ENCODE measurements around the gene PCDHB14.
"Not testable (repeated sequence)": the region's sequence is repeated elsewhere in the genome, so short reads cannot be mapped to it uniquely, and the experiment has no call there.

PCDHB14 gene

DNA sequence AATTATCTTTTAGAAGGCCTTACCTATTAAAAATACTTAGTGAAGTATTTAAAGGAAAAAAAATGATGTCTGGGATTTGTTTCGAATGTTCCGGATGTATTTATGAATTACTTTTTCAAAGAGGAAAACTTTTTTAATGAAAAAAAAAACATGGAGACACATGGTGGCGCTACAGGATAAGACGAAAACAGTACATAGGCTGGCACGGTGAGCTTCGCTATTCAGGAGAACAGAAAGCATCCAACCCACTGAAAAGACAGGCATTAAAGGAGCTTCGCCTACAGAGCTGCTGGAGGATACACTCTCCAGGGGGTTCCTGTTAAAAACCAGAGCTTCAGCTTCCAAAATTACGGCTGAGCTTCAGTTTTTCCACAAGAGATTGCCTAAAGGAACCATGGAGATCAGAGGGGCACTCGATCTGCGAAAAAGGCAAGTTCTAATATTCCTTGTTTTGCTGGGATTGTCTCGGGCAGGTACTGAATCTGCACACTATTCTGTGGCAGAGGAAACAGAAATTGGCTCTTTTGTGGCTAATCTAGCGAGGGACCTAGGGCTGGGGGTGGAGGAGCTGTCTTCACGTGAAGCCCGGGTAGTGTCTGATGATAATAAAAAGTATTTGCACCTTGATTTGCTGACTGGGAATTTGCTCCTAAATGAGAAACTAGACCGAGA is at the start of gene PCDHB14:
TSS of gene PCDHB14 (plus strand) at position 232 of the 672 bp plus-strand sequence. CDS start at position 395, 163 bp downstream.
- in situ Hi-C loops (cut with MboI; ENCODE audit: low sequenced_read_pairs): no loop called here

- in situ Hi-C loops (cut with MboI; ENCODE audit: low sequenced_read_pairs): loop anchor here (25.0 kb wide), 1 partner anchor 388 kb away; no protein-coding TSS in a partner anchor
Observed at GRCh38 chr5:141174291-141175104, 48.6 kb upstream of the PCDHB14 start.

DNA sequence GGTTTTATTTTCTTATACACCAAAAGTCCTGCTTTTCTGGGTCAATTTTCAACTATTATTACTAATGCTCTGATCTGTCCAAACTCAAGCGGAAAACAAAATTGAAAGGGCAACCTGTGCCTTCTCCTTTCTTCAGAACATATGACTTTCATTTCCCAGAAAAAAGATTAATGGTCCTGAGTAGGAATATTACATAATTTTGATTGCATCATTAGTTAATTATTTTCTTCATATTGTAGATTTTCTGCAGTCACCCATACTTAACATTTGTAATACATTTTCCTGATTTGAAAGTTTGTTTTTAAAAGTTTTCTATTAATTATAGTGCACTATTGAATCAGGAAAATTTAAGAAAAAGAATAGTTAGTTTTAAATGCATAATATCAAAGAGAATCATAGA is 47.2 kb upstream of the PCDHB14 start:
- in situ Hi-C loops (cut with MboI; ENCODE audit: low sequenced_read_pairs): loop anchor here (25.0 kb wide), 1 partner anchor 386 kb away; no protein-coding TSS in a partner anchor

- in situ Hi-C loops (cut with MboI; ENCODE audit: low sequenced_read_pairs): loop anchor here (25.0 kb wide), 1 partner anchor 385 kb away; no protein-coding TSS in a partner anchor
Observed at GRCh38 chr5:141177577-141178191, 45.5 kb upstream of the PCDHB14 start, which contains the start of gene PCDHB8. Gene PCDHB8 (plus strand): TSS chr5:141177790. CDS start chr5:141178035, 245 bp downstream.

DNA sequence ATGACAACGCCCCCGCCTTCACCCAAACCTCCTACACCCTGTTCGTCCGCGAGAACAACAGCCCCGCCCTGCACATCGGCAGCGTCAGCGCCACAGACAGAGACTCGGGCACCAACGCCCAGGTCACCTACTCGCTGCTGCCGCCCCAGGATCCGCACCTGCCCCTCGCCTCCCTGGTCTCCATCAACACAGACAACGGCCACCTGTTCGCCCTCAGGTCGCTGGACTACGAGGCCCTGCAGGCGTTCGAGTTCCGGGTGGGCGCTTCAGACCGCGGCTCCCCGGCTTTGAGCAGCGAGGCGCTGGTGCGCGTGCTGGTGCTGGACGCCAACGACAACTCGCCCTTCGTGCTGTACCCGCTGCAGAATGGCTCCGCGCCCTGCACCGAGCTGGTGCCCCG is 43.8 kb upstream of the PCDHB14 start:
- in situ Hi-C loops (cut with MboI; ENCODE audit: low sequenced_read_pairs): loop anchor here (25.0 kb wide), 1 partner anchor 383 kb away; no protein-coding TSS in a partner anchor

DNA sequence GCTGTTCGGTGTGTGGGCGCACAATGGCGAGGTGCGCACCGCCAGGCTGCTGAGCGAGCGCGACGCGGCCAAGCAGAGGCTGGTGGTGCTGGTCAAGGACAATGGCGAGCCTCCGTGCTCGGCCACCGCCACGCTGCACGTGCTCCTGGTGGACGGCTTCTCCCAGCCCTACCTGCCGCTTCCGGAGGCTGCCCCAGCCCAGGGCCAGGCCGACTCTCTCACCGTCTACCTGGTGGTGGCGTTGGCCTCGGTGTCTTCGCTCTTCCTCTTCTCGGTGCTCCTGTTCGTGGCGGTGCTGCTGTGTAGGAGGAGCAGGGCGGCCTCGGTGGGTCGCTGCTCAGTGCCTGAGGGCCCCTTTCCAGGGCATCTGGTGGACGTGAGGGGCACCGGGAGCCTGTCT is 43.3 kb upstream of the PCDHB14 start:
- in situ Hi-C loops (cut with MboI; ENCODE audit: low sequenced_read_pairs): loop anchor here (25.0 kb wide), 1 partner anchor 382 kb away; no protein-coding TSS in a partner anchor

- in situ Hi-C loops (cut with MboI; ENCODE audit: low sequenced_read_pairs): loop anchor here (25.0 kb wide), 1 partner anchor 382 kb away; no protein-coding TSS in a partner anchor
Observed at GRCh38 chr5:141180313-141180712, 42.8 kb upstream of the PCDHB14 start.

DNA sequence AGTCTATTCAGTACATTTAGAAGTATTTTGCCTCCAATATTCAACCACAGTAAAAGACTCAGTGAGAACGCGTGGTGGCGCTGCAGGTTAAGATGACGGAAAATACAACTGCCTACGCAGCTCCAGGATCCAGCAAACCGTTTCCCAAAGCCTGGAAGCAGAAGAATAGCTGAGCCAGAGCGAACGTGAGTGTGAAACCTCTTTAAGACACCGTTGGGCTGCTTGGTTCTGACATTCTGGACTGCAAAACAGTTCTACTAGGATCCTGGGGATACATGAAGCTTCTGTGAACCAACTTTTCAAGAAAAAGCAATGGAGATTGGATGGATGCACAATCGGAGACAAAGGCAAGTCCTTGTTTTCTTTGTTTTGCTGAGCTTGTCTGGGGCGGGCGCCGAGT is 40.9 kb upstream of the PCDHB14 start, which contains the start of gene PCDHB16:
TSS of gene PCDHB16 (plus strand) at position 140 of the 400 bp plus-strand sequence. CDS start at position 313, 173 bp downstream.
- in situ Hi-C loops (cut with MboI; ENCODE audit: low sequenced_read_pairs): loop anchor here (25.0 kb wide), 1 partner anchor 380 kb away; no protein-coding TSS in a partner anchor

DNA sequence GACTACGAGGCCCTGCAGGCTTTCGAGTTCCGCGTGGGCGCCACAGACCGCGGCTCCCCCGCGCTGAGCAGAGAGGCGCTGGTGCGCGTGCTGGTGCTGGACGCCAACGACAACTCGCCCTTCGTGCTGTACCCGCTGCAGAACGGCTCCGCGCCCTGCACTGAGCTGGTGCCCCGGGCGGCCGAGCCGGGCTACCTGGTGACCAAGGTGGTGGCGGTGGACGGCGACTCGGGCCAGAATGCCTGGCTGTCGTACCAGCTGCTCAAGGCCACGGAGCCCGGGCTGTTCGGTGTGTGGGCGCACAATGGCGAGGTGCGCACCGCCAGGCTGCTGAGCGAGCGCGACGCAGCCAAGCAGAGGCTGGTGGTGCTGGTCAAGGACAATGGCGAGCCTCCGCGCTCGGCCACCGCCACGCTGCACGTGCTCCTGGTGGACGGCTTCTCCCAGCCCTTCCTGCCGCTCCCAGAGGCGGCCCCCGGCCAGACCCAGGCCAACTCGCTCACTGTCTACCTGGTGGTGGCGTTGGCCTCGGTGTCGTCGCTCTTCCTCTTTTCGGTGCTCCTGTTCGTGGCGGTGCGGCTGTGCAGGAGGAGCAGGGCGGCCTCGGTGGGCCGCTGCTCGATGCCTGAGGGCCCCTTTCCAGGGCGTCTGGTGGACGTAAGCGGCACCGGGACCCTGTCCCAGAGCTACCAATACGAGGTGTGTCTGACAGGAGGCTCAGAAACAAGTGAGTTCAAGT is 38.9 kb upstream of the PCDHB14 start:
- in situ Hi-C loops (cut with MboI; ENCODE audit: low sequenced_read_pairs): loop anchor here (25.0 kb wide), 1 partner anchor 378 kb away; no protein-coding TSS in a partner anchor

DNA sequence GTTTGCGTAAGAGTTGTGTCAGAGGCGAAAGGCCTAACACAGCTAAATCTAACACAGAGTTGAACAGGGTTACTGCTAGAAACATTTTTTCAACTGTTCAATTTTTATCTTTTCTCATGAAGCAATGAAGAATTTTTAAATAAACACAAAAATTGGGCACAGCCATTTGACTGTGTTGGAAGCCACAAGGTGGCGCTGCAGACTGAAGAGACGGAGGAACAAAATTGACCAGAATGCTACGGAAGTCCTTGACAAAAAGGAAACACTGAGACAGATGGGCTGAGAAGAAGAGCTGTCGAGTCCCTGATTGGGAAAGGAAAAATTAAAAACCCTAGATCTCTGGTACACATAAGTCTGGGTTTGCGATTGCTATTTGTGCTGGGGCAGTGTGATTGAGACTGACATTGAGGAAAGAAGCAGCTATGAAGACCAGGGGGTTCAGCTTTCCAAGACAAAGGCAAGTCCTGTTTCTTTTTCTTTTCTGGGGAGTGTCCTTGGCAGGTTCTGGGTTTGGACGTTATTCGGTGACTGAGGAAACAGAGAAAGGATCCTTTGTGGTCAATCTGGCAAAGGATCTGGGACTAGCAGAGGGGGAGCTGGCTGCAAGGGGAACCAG is 36.1 kb upstream of the PCDHB14 start, which contains the start of gene PCDHB9:
TSS of gene PCDHB9 (plus strand) at position 265 of the 616 bp plus-strand sequence. CDS start at position 423, 158 bp downstream.
- in situ Hi-C loops (cut with MboI; ENCODE audit: low sequenced_read_pairs): loop anchor here (25.0 kb wide), 1 partner anchor 375 kb away; no protein-coding TSS in a partner anchor

DNA sequence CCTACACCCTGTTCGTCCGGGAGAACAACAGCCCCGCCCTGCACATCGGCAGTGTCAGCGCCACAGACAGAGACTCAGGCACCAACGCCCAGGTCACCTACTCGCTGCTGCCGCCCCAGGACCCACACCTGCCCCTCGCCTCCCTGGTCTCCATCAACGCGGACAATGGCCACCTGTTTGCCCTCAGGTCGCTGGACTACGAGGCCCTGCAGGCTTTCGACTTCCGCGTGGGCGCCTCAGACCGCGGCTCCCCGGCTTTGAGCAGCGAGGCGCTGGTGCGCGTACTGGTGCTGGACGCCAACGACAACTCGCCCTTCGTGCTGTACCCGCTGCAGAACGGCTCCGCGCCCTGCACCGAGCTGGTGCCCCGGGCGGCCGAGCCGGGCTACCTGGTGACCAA is 34.5 kb upstream of the PCDHB14 start:
- in situ Hi-C loops (cut with MboI; ENCODE audit: low sequenced_read_pairs): loop anchor here (25.0 kb wide), 1 partner anchor 374 kb away; no protein-coding TSS in a partner anchor

GRCh38 chr5:141189131-141189530 is 34.0 kb upstream of the PCDHB14 start:
- in situ Hi-C loops (cut with MboI; ENCODE audit: low sequenced_read_pairs): loop anchor here (25.0 kb wide), 1 partner anchor 373 kb away; no protein-coding TSS in a partner anchor

DNA sequence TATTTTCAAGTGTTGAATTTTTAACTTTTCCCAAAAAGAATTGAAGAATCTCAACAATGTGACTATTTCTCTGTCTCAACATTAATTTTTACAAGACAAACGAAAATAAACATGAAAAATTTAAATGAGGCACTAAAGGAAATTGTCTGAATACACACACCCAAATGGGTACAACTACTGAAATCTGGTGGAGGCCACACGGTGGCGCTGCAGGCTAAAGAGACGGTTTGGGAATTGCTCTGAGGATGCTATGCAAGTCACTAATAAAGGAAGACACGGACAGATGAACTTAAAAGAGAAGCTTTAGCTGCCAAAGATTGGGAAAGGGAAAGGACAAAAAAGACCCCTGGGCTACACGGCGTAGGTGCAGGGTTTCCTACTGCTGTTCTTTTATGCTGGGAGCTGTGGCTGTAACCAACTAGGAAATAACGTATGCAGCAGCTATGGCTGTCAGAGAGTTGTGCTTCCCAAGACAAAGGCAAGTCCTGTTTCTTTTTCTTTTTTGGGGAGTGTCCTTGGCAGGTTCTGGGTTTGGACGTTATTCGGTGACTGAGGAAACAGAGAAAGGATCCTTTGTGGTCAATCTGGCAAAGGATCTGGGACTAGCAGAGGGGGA is 30.9 kb upstream of the PCDHB14 start, which contains the start of gene PCDHB10:
TSS of gene PCDHB10 (plus strand) at position 244 of the 616 bp plus-strand sequence. CDS start at position 444, 200 bp downstream.
- in situ Hi-C loops (cut with MboI; ENCODE audit: low sequenced_read_pairs): loop anchor here (25.0 kb wide), 1 partner anchor 370 kb away; no protein-coding TSS in a partner anchor

GRCh38 chr5:141194332-141194731 is 28.8 kb upstream of the PCDHB14 start:
- in situ Hi-C loops (cut with MboI; ENCODE audit: low sequenced_read_pairs): loop anchor here (25.0 kb wide), 1 partner anchor 368 kb away; no protein-coding TSS in a partner anchor

DNA sequence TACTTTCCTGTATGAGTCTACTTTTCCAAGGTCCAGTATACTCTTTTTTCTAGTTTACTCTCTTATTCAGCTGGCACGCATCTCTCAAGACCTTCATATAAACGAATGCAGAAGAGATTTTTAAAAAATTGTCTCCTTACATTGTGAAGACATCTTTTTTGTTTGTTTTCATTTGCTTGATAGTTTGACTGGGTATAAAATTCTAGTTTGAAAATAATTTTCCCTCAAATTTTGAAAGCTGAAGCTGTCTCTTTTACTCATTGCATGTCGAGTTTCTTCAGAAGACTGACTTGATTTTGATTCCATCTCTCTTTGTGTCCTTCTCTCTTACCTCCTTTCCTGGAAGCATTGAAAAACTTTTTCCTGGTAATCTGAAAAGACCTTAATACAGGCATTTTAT is 26.8 kb upstream of the PCDHB14 start:
- in situ Hi-C loops (cut with MboI; ENCODE audit: low sequenced_read_pairs): loop anchor here (25.0 kb wide), 1 partner anchor 366 kb away; no protein-coding TSS in a partner anchor

DNA sequence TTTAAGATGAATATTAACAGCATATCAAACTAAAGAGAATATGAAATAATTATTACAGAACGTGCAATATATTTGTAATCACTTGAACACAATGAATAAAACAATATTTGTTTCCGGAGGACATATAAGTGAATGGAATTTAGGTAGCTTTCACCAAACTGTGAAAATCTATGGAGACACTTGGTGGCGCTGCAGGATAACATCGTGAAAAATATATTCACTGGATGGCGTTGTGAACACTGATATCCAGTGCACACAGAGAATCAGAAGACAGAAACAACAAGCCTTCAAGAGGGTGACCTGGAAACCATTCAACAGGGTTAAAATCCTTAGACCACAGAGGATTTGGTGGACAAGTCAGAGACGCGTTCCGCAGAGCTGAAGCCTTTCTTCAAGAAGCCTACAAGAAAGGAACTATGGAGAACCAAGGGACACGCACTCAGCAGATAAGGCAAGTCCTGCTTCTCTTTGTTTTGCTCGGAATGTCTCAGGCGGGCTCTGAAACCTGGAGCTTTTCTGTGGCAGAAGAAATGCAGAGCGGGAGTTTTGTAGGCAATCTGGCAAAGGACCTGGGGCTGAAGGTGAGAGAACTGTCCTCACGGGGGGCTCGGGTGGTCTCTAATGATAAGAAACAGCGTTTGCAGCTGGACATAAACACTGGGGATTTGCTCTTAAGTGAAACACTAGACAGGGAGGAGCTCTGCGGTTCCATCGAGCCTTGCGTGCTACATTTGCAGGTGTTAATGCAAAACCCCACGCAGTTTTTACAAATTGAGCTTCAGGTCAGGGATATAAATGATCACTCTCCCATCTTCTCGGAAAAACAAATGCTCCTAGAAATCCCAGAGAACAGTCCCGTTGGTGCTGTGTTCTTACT is 23.5 kb upstream of the PCDHB14 start, which contains the start of gene PCDHB11:
TSS of gene PCDHB11 (plus strand) at position 269 of the 877 bp plus-strand sequence. CDS start at position 417, 148 bp downstream.
- in situ Hi-C loops (cut with MboI; ENCODE audit: low sequenced_read_pairs): loop anchor here (25.0 kb wide), 1 partner anchor 363 kb away; no protein-coding TSS in a partner anchor

DNA sequence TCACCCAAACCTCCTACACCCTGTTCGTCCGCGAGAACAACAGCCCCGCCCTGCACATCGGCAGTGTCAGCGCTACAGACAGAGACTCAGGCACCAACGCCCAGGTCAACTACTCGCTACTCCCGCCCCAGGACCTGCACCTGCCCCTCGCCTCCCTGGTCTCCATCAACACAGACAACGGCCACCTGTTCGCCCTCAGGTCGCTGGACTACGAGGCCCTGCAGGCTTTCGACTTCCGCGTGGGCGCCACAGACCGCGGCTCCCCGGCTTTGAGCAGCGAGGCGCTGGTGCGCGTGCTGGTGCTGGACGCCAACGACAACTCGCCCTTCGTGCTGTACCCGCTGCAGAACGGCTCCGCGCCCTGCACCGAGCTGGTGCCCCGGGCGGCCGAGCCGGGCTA is 22.0 kb upstream of the PCDHB14 start:
- in situ Hi-C loops (cut with MboI; ENCODE audit: low sequenced_read_pairs): not testable (repeated sequence)

Measured in HL-60/S4 treated with retinoic acid at 250 ng/mL for 4 days and 3 days (cell line).